Measurements from ENCODE around the gene CREB3L4. TPM values are rescaled to one million over a fixed set of nuclear protein-coding genes. Genes with fewer than 3 reads are reported as not detected.

CREB3L4 gene
- total and polyA plus RNA-seq, 2 donors (not counting 3 experiments of a cell fraction or from before 2014, with no cell fraction given) = 8.1 to 12.1 TPM

GRCh38 chr1:153963030-153963849 lies 4.5 kb upstream of the CREB3L4 start, which contains the start of gene SLC39A1:
Gene SLC39A1 (minus strand): TSS chr1:153963537. CDS start chr1:153962715, 822 bp downstream.
- intact Hi-C loops (cut with micrococcal nuclease) (loop anchor here (1.0 to 5.0 kb wide), 6 partner anchors 14 to 81 kb away; partner anchors contain the start of genes DENND4B, JTB, RAB13 and RPS27), dilution Hi-C loops (cut with MboI; ENCODE audit: extremely low pct_ligation_motif_present, low sequenced_read_pairs) (no loop called here)
- TSS peak; percentile 53 for BruUV-seq (replicated peaks)
- Histone ChIP-seq H3K4me1 (ENCODE audit: control insufficient read depth, extremely low read depth, insufficient read depth, low read length) (peaks cover 46% of the 10 kb centered on the region), H3K36me3 (ENCODE audit: control insufficient read depth in 2 of 2, extremely low read depth in 1 of 2, insufficient read depth in 2 of 2, low read length in 2 of 2) (peaks cover 0 to 8% of the 10 kb centered on the region in 2 experiments), H3K9ac (replicated peaks; ENCODE audit: extremely low read depth, insufficient read depth, low read length) (peak within 1 kb of the TSS; percentile 80), H3K79me2 (ENCODE audit: control insufficient read depth, insufficient read depth, low read length) (peaks cover 10% of the 10 kb centered on the region), H3K27ac (ENCODE audit: insufficient read depth, low read depth, low read length) (peak within 1 kb of the TSS; percentile 64), H2AFZ (ENCODE audit: low read depth, low read length) (peak within 1 kb of the TSS; percentile 58), H3K9me3 (replicated peaks; ENCODE audit: control insufficient read depth, insufficient read depth, low read length) (no peaks in the 10 kb centered on the region), H3K4me3 (replicated peaks in 1 of 3; ENCODE audit: insufficient read depth in 1 of 3, low read depth in 1 of 3, low read length in 3 of 3) (peak within 1 kb of the TSS; percentile 27 to 73 (median 73)), H4K20me1 (replicated peaks; ENCODE audit: control insufficient read depth, extremely low read depth, insufficient read depth, low read length) (no peaks in the 10 kb centered on the region), H3K27me3 (ENCODE audit: control insufficient read depth in 2 of 2, insufficient read depth in 2 of 2, low read length in 2 of 2) (no peaks in the 10 kb centered on the region), H3K9me1 (replicated peaks; ENCODE audit: control insufficient read depth, extremely low read depth, insufficient read depth, low read length) (no peaks in the 10 kb centered on the region), H3K4me2 (ENCODE audit: insufficient read depth, low read length) (peak within 1 kb of the TSS; percentile 87)
- peak; percentile 95 for FAIRE-seq
- ChIA-PET CTCF (interaction anchor here (1.1 to 3.0 kb wide), 8 partner anchors 11 to 183 kb away, joined by 3 to 21 read pairs (median 6); partner anchors contain the start of genes DENND4B, GATAD2B, JTB and RAB13), POLR2A (interaction anchor here (0.6 to 1.5 kb wide), 5 partner anchors 10 to 356 kb away, joined by 3 to 5 read pairs (median 4); partner anchors contain the start of genes DENND4B and JTB)
- TF ChIP-seq POLR2A (IDR thresholded peaks at IDR 0.05; ENCODE audit: low read depth, low read length) = peak; percentile 47
- TF ChIP-seq MYC (IDR thresholded peaks at IDR 0.05; ENCODE audit: low read depth, low read length) = no peak
- TF ChIP-seq EZH2 (IDR thresholded peaks at IDR 0.05; ENCODE audit: borderline replicate concordance, low read depth, low read length, severe bottlenecking) = no peak
- TF ChIP-seq POLR2AphosphoS5 (IDR thresholded peaks at IDR 0.05; ENCODE audit: insufficient read depth, low read depth, low read length) = no peak
- peak; percentile 99 for DNase-seq (ENCODE audit: low read depth, low spot score)

- ChIA-PET CTCF (interaction anchor here (1.1 to 3.0 kb wide), 6 partner anchors 10 to 184 kb away, joined by 3 to 21 read pairs (median 12); partner anchors contain the start of genes DENND4B, GATAD2B, JTB and RAB13), POLR2A (interaction anchor here (0.6 to 1.0 kb wide), 3 partner anchors 18 to 356 kb away, joined by 3 to 4 read pairs (median 4); partner anchors contain the start of gene DENND4B)
- FAIRE-seq (no peak), DNase-seq (ENCODE audit: low read depth, low spot score) (no peak)
- Histone ChIP-seq H3K4me1 (ENCODE audit: control insufficient read depth, extremely low read depth, insufficient read depth, low read length) (peaks cover 46% of the 10 kb centered on the region), H3K9ac (replicated peaks; ENCODE audit: extremely low read depth, insufficient read depth, low read length) (peak overlapping the region; percentile 80), H4K20me1 (replicated peaks; ENCODE audit: control insufficient read depth, extremely low read depth, insufficient read depth, low read length) (no peaks in the 10 kb centered on the region), H3K4me2 (ENCODE audit: insufficient read depth, low read length) (peak overlapping the region; percentile 87), H2AFZ (ENCODE audit: low read depth, low read length) (peak overlapping the region; percentile 58), H3K79me2 (ENCODE audit: control insufficient read depth, insufficient read depth, low read length) (peaks cover 10% of the 10 kb centered on the region), H3K9me1 (replicated peaks; ENCODE audit: control insufficient read depth, extremely low read depth, insufficient read depth, low read length) (no peaks in the 10 kb centered on the region), H3K9me3 (replicated peaks; ENCODE audit: control insufficient read depth, insufficient read depth, low read length) (no peaks in the 10 kb centered on the region), H3K27ac (ENCODE audit: insufficient read depth, low read depth, low read length) (peak overlapping the region; percentile 64), H3K27me3 (ENCODE audit: control insufficient read depth in 2 of 2, insufficient read depth in 2 of 2, low read length in 2 of 2) (no peaks in the 10 kb centered on the region), H3K36me3 (ENCODE audit: control insufficient read depth in 2 of 2, extremely low read depth in 1 of 2, insufficient read depth in 2 of 2, low read length in 2 of 2) (peaks cover 0 to 8% of the 10 kb centered on the region in 2 experiments), H3K4me3 (replicated peaks in 1 of 3; ENCODE audit: insufficient read depth in 1 of 3, low read depth in 1 of 3, low read length in 3 of 3) (peak overlapping the region; percentile 27 to 73 (median 73))
- TF ChIP-seq MYC (IDR thresholded peaks at IDR 0.05; ENCODE audit: low read depth, low read length) (no peak), GATA2 (IDR thresholded peaks at IDR 0.05; ENCODE audit: insufficient read depth, insufficient read length, low read depth, low read length) (no peak), MAX (IDR thresholded peaks at IDR 0.05; ENCODE audit: insufficient read depth, insufficient read length) (no peak), POLR2A (IDR thresholded peaks at IDR 0.05; ENCODE audit: low read depth, low read length) (peak; percentile 30), FOS (IDR thresholded peaks at IDR 0.05; ENCODE audit: borderline replicate concordance, insufficient read depth, low read length) (no peak), POLR2AphosphoS5 (IDR thresholded peaks at IDR 0.05; ENCODE audit: insufficient read depth, low read depth, low read length) (peak; percentile 43), JUN (IDR thresholded peaks at IDR 0.05; ENCODE audit: borderline replicate concordance, insufficient read depth, insufficient read length, low read depth) (no peak), CTCF (IDR thresholded peaks at IDR 0.05; ENCODE audit: extremely low read depth in 1 of 2, insufficient read depth in 1 of 2, low read depth in 1 of 2, low read length in 2 of 2) (no peak), EZH2 (IDR thresholded peaks at IDR 0.05; ENCODE audit: borderline replicate concordance, low read depth, low read length, severe bottlenecking) (no peak)
- intact Hi-C loops (cut with micrococcal nuclease) (loop anchor here (1.0 to 5.0 kb wide), 6 partner anchors 13 to 82 kb away; partner anchors contain the start of genes DENND4B, JTB, RAB13 and RPS27), dilution Hi-C loops (cut with MboI; ENCODE audit: extremely low pct_ligation_motif_present, low sequenced_read_pairs) (no loop called here)
- BruUV-seq (replicated peaks) = TSS peak; percentile 68
These were observed 3.8 kb upstream of the CREB3L4 start for GRCh38 chr1:153963850-153964331.

Measured in endothelial cell of umbilical vein (primary cell).